GM19467 (cell line): ENCODE data around the gene RHAG.
"Not testable (repeated sequence)": the region's sequence is repeated elsewhere in the genome, so short reads cannot be mapped to it uniquely, and the experiment has no call there.

ENCODE experiments used
- ATAC-seq: cut with Tn5 transposase; IDR thresholded peaks from one replicate; pipeline ENCODE4 v1.9.1; 2021; ENCODE audit warnings: mild to moderate bottlenecking, moderate library complexity; ENCODE audit not compliant: unreplicated experiment

Gene RHAG

GRCh38 chr6:49635978-49636712, 494 bp downstream of the RHAG start:
- ATAC-seq, result no peak

- no peak for ATAC-seq
Observed at GRCh38 chr6:49635480-49635879, 1.2 kb downstream of the RHAG start.

- ATAC-seq, result no peak
Observed at GRCh38 chr6:49634836-49635218, 1.8 kb downstream of the RHAG start.

GRCh38 chr6:49634092-49634835, 2.4 kb downstream of the RHAG start:
- no peak for ATAC-seq

GRCh38 chr6:49633541-49633940, 3.1 kb downstream of the RHAG start:
- ATAC-seq, result no peak

GRCh38 chr6:49632727-49633126, 3.9 kb downstream of the RHAG start:
- no peak for ATAC-seq

GRCh38 chr6:49629485-49630088, 7.1 kb downstream of the RHAG start:
- not testable (repeated sequence) for ATAC-seq

- ATAC-seq, result no peak
Observed at GRCh38 chr6:49626811-49627210, 9.8 kb downstream of the RHAG start.

- no peak for ATAC-seq
Observed at GRCh38 chr6:49618257-49618656, 18.4 kb downstream of the RHAG start.

- ATAC-seq, result not testable (repeated sequence)
Observed at GRCh38 chr6:49614144-49614543, 22.5 kb downstream of the RHAG start.

- no peak for ATAC-seq
Observed at GRCh38 chr6:49609285-49609684, 27.4 kb downstream of the RHAG start.

- ATAC-seq, result not testable (repeated sequence)
Observed at GRCh38 chr6:49608275-49608674, 28.4 kb downstream of the RHAG start.

- ATAC-seq, result no peak
Observed at GRCh38 chr6:49607391-49607982, 29.2 kb downstream of the RHAG start.

GRCh38 chr6:49606721-49607390, 29.8 kb downstream of the RHAG start:
- peak; percentile 98 for ATAC-seq

GRCh38 chr6:49604080-49604479, 32.6 kb downstream of the RHAG start:
- ATAC-seq, result not testable (repeated sequence)

- ATAC-seq, result not testable (repeated sequence)
Observed at GRCh38 chr6:49587262-49587661, 49.4 kb downstream of the RHAG start.

GRCh38 chr6:49582529-49582928, 54.1 kb downstream of the RHAG start:
- no peak for ATAC-seq

GRCh38 chr6:49579649-49580048, 57.0 kb downstream of the RHAG start:
- ATAC-seq, result no peak

GRCh38 chr6:49576618-49577017, 60.0 kb downstream of the RHAG start:
- no peak for ATAC-seq

- no peak for ATAC-seq
Observed at GRCh38 chr6:49570474-49571079, 66.1 kb downstream of the RHAG start.

GRCh38 chr6:49565855-49566254, 70.8 kb downstream of the RHAG start:
- no peak for ATAC-seq
